ENCODE measurements around the gene PGM3. TPM values are rescaled to one million over a fixed set of nuclear protein-coding genes. Genes with fewer than 3 reads are reported as not detected.

The PGM3 gene
- total and polyA plus RNA-seq, 2 donors (not counting 1 experiment from before 2014, with no cell fraction given): 6.9 to 24.5 TPM

DNA sequence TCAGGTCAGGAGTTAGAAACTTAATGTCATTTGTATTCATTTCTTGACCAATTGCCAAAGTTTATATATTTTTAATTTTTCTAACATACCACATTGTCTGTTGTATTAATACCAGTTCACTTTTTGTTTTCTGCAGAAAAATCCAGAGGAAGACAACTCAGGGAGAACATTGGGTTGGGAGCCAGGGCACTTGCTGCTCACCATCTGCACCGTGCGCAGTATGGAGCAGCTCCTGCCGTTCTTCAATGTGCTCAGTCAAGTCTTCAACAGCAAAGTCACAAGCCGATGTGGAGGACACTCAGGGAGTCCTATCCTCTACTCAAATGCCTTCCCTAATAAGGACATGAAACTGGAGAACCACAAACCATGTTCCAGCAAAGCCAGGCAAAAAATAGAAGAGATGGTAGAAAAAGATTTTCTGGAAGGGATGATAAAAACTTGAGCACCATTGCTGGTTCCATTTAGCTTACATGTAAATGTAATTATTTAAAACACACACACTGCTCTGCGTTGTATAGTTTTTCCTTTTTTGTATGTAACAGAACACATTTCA lies 25.3 kb downstream of the PGM3 start:
- CTCF ChIA-PET: no interaction called here
- TF ChIP-seq CTCF (IDR thresholded peaks at IDR 0.05) (no peak), EZH2 (IDR thresholded peaks at IDR 0.05; ENCODE audit: borderline replicate concordance, insufficient read depth, low read depth, low read length, poor library complexity, severe bottlenecking) (no peak)
- no peak overlapping the region for H3K4me3 Mint-ChIP-seq
- H3K27ac Mint-ChIP-seq: no peak overlapping the region
- no peaks in the 10 kb centered on the region for H4K20me1 ChIP-seq (ENCODE audit: control insufficient read depth, insufficient read depth, low read length, poor library complexity, severe bottlenecking)
- no peak overlapping the region for H3K27ac ChIP-seq (ENCODE audit: low read length in 2 of 2)
- H3K4me2 ChIP-seq (replicated peaks; ENCODE audit: low read depth, low read length, poor library complexity, severe bottlenecking): no peak overlapping the region
- POLR2A ChIA-PET: no interaction called here
- no peak for ATAC-seq (ENCODE audit: low read depth)
- no peak overlapping the region for H2AFZ ChIP-seq (ENCODE audit: insufficient read depth, low read depth, low read length, poor library complexity, severe bottlenecking)
- no peaks in the 10 kb centered on the region for H3K9me3 Mint-ChIP-seq (ENCODE audit: insufficient read depth)
- DNase-seq: no peak
- 100% methylated on average over 2 of the region's 5 CpGs for WGBS (ENCODE audit: insufficient coverage)
- peaks cover 6 to 82% of the 10 kb centered on the region in 2 experiments for H3K36me3 ChIP-seq (replicated peaks in 1 of 2; ENCODE audit: control extremely low read depth in 1 of 2, control insufficient read depth in 1 of 2, extremely low read depth in 1 of 2, insufficient read depth in 2 of 2, low read length in 1 of 2)
- H3K4me1 ChIP-seq (ENCODE audit: control insufficient read depth in 2 of 2, insufficient read depth in 2 of 2, low read length in 2 of 2): no peaks in the 10 kb centered on the region
- no peaks in the 10 kb centered on the region for H3K27me3 ChIP-seq (replicated peaks in 1 of 4; ENCODE audit: control extremely low read depth in 1 of 4, control insufficient read depth in 3 of 4, insufficient read depth in 4 of 4, low read length in 3 of 4)
- H3K9me3 ChIP-seq (ENCODE audit: control extremely low read depth in 1 of 3, control insufficient read depth in 2 of 3, insufficient read depth in 1 of 3, low read length in 2 of 3): no peaks in the 10 kb centered on the region
- H3K4me3 ChIP-seq (ENCODE audit: control extremely low read depth in 1 of 5, extremely low read depth in 1 of 5, insufficient read depth in 1 of 5, low read depth in 2 of 5, low read length in 4 of 5): no peak overlapping the region
- no peaks in the 10 kb centered on the region for H3K79me2 ChIP-seq (ENCODE audit: control insufficient read depth, insufficient read depth, low read length)
- no peak overlapping the region for H3K9ac ChIP-seq (ENCODE audit: low read length)
- intact Hi-C loops (cut with micrococcal nuclease): no loop called here
- no peaks in the 10 kb centered on the region for H3K27me3 Mint-ChIP-seq
- H3K4me1 Mint-ChIP-seq: no peaks in the 10 kb centered on the region

GRCh38 chr6:83160167-83160566 lies 32.9 kb downstream of the PGM3 start:
- peaks cover 8 to 47% of the 10 kb centered on the region in 2 experiments for H3K36me3 ChIP-seq (replicated peaks in 1 of 2; ENCODE audit: control extremely low read depth in 1 of 2, control insufficient read depth in 1 of 2, extremely low read depth in 1 of 2, insufficient read depth in 2 of 2, low read length in 1 of 2)
- H3K9me3 ChIP-seq (ENCODE audit: control extremely low read depth in 1 of 3, control insufficient read depth in 2 of 3, insufficient read depth in 1 of 3, low read length in 2 of 3): no peaks in the 10 kb centered on the region
- Mint-ChIP-seq H3K27ac (no peak overlapping the region), H3K27me3 (no peaks in the 10 kb centered on the region), H3K4me1 (no peaks in the 10 kb centered on the region), H3K4me3 (no peak overlapping the region), H3K9me3 (ENCODE audit: insufficient read depth) (no peaks in the 10 kb centered on the region)
- WGBS (ENCODE audit: insufficient coverage): 93% methylated on average over 1 of the region's 1 CpG
- CTCF ChIA-PET: interaction anchor here (1.5 kb wide), 1 partner anchor 45 kb away, joined by 3 read pairs; no protein-coding TSS in a partner anchor
- DNase-seq (no peak), ATAC-seq (ENCODE audit: low read depth) (no peak)
- POLR2A ChIA-PET: no interaction called here
- H3K9ac ChIP-seq (ENCODE audit: low read length): no peak overlapping the region
- TF ChIP-seq EZH2 (IDR thresholded peaks at IDR 0.05; ENCODE audit: borderline replicate concordance, insufficient read depth, low read depth, low read length, poor library complexity, severe bottlenecking) (no peak), CTCF (IDR thresholded peaks at IDR 0.05) (no peak)
- no peak overlapping the region for H3K4me3 ChIP-seq (ENCODE audit: control extremely low read depth in 1 of 5, extremely low read depth in 1 of 5, insufficient read depth in 1 of 5, low read depth in 2 of 5, low read length in 4 of 5)
- no peaks in the 10 kb centered on the region for H3K79me2 ChIP-seq (ENCODE audit: control insufficient read depth, insufficient read depth, low read length)
- no peaks in the 10 kb centered on the region for H3K27me3 ChIP-seq (replicated peaks in 1 of 4; ENCODE audit: control extremely low read depth in 1 of 4, control insufficient read depth in 3 of 4, insufficient read depth in 4 of 4, low read length in 3 of 4)
- intact Hi-C loops (cut with micrococcal nuclease): loop anchor here (5.0 kb wide), 1 partner anchor 33 kb away; no protein-coding TSS in a partner anchor
- H4K20me1 ChIP-seq (ENCODE audit: control insufficient read depth, insufficient read depth, low read length, poor library complexity, severe bottlenecking): no peaks in the 10 kb centered on the region
- H2AFZ ChIP-seq (ENCODE audit: insufficient read depth, low read depth, low read length, poor library complexity, severe bottlenecking): no peak overlapping the region
- no peak overlapping the region for H3K4me2 ChIP-seq (replicated peaks; ENCODE audit: low read depth, low read length, poor library complexity, severe bottlenecking)
- H3K4me1 ChIP-seq (ENCODE audit: control insufficient read depth in 2 of 2, insufficient read depth in 2 of 2, low read length in 2 of 2): no peaks in the 10 kb centered on the region
- H3K27ac ChIP-seq (ENCODE audit: low read length in 2 of 2): no peak overlapping the region
